Suppressor macrophage (primary cell): ENCODE measurements around the gene SLC1A7.
A peak's percentile ranks its signal among the peaks of the same experiment; 100 is the strongest.

Experiments
- DNase-seq, 4 experiments: peaks; one replicate each; pipeline ENCODE4 v3.0.0-alpha.2; 2020 to 2022

The SLC1A7 gene

GRCh38 chr1:53158900-53159299, 16.5 kb upstream of the SLC1A7 start:
- DNase-seq, result no peak

- DNase-seq, result no peak
These were observed 14.3 kb upstream of the SLC1A7 start for GRCh38 chr1:53156783-53157182.

- no peak for DNase-seq
These were observed 13.5 kb upstream of the SLC1A7 start for GRCh38 chr1:53155945-53156344.

GRCh38 chr1:53155534-53155933, 13.1 kb upstream of the SLC1A7 start:
- DNase-seq, result no peak

- no peak for DNase-seq
These were observed 12.5 kb upstream of the SLC1A7 start for GRCh38 chr1:53154859-53155438.

GRCh38 chr1:53153752-53154151, 11.3 kb upstream of the SLC1A7 start:
- no peak for DNase-seq

GRCh38 chr1:53148123-53148522, 5.7 kb upstream of the SLC1A7 start:
- no peak for DNase-seq

GRCh38 chr1:53147174-53147573, 4.7 kb upstream of the SLC1A7 start:
- no peak for DNase-seq

- no peak for DNase-seq
These were observed 3.7 kb upstream of the SLC1A7 start for GRCh38 chr1:53145942-53146708.

GRCh38 chr1:53145619-53145941, 3.1 kb upstream of the SLC1A7 start:
- DNase-seq, result no peak

GRCh38 chr1:53145051-53145600, 2.7 kb upstream of the SLC1A7 start:
- DNase-seq, result no peak

- no peak for DNase-seq
These were observed 1.8 kb upstream of the SLC1A7 start for GRCh38 chr1:53144201-53144600.

- no peak for DNase-seq
These were observed 1.1 kb upstream of the SLC1A7 start for GRCh38 chr1:53143527-53143926.

GRCh38 chr1:53141487-53142055, 867 bp downstream of the SLC1A7 start:
- no peak for DNase-seq

- no peak for DNase-seq
These were observed 2.0 kb downstream of the SLC1A7 start for GRCh38 chr1:53140451-53140850.

- DNase-seq, result peak in 2 of 4 experiments; percentile 25 to 35
These were observed 2.5 kb downstream of the SLC1A7 start for GRCh38 chr1:53139951-53140361.

- DNase-seq, result no peak
These were observed 3.2 kb downstream of the SLC1A7 start for GRCh38 chr1:53138991-53139884.

GRCh38 chr1:53137729-53138128, 4.7 kb downstream of the SLC1A7 start:
- DNase-seq, result peak in 2 of 4 experiments; percentile 11 to 23

GRCh38 chr1:53135735-53136114, 6.7 kb downstream of the SLC1A7 start:
- no peak for DNase-seq

- DNase-seq, result no peak
These were observed 7.3 kb downstream of the SLC1A7 start for GRCh38 chr1:53134961-53135734.

GRCh38 chr1:53134042-53134485, 8.4 kb downstream of the SLC1A7 start:
- no peak for DNase-seq
